H7 (cell line): ENCODE measurements around the gene C2orf69. TPM values are rescaled to one million over a fixed set of nuclear protein-coding genes. Genes with fewer than 3 reads are reported as not detected.
A peak's percentile ranks its signal among the peaks of the same experiment; 100 is the strongest.

ENCODE experiments used
- DNase-seq: peaks from one replicate; pipeline ENCODE4 v3.0.0; 2012
- H3K27me3 ChIP-seq: 2 replicates; pipeline ENCODE4 v1.6.0; 2011; ENCODE audit warnings: mild to moderate bottlenecking, low read length; ENCODE audit not compliant: control insufficient read depth, insufficient read depth
- H3K36me3 ChIP-seq: replicated peaks from 2 replicates; pipeline ENCODE4 v1.5.1; 2011; ENCODE audit warnings: low read length; ENCODE audit not compliant: control insufficient read depth, insufficient read depth
- H3K4me3 ChIP-seq: 2 replicates; pipeline ENCODE4 v1.5.1; 2011; ENCODE audit warnings: low read depth, mild to moderate bottlenecking, control low read depth, low read length, moderate library complexity; ENCODE audit not compliant: insufficient read depth
- total RNA-seq: library from RNA; depleted of rRNA; stranded (reverse); fragments of >200 nt; shearing (Covaris generic); gene quantifications from 2 replicates; pipeline ENCODE4 v1.2.3, GENCODE V29; 2014; rRNA removed

C2orf69 gene
- total RNA-seq = 20.2 and 21.6 TPM in 2 replicates

GRCh38 chr2:199911052-199911876 lies at the start of gene C2orf69:
Gene C2orf69 (plus strand): TSS chr2:199911293. CDS start chr2:199911439, 146 bp downstream.
- Histone ChIP-seq H3K4me3 (peak within 1 kb of the TSS; percentile 97), H3K27me3 (no peaks in the 10 kb centered on the region), H3K36me3 (peaks cover 6% of the 10 kb centered on the region)
- peak; percentile 80 for DNase-seq

- H3K4me3 ChIP-seq = no peak overlapping the region
- no peak for DNase-seq
- no peaks in the 10 kb centered on the region for H3K36me3 ChIP-seq
- H3K27me3 ChIP-seq = no peaks in the 10 kb centered on the region
Measured at GRCh38 chr2:199862788-199863187, 48.3 kb upstream of the C2orf69 start.

GRCh38 chr2:199865905-199866304 lies 45.2 kb upstream of the C2orf69 start:
- no peaks in the 10 kb centered on the region for H3K36me3 ChIP-seq
- H3K4me3 ChIP-seq = no peak overlapping the region
- DNase-seq = no peak
- no peaks in the 10 kb centered on the region for H3K27me3 ChIP-seq

GRCh38 chr2:199868431-199869226 lies 42.5 kb upstream of the C2orf69 start:
- no peak overlapping the region for H3K4me3 ChIP-seq
- no peak for DNase-seq
- H3K36me3 ChIP-seq = no peaks in the 10 kb centered on the region
- H3K27me3 ChIP-seq = no peaks in the 10 kb centered on the region

GRCh38 chr2:199869227-199869541 lies 41.9 kb upstream of the C2orf69 start:
- H3K36me3 ChIP-seq = no peaks in the 10 kb centered on the region
- DNase-seq = peak; percentile 28
- no peak overlapping the region for H3K4me3 ChIP-seq
- no peaks in the 10 kb centered on the region for H3K27me3 ChIP-seq

- no peaks in the 10 kb centered on the region for H3K36me3 ChIP-seq
- no peak for DNase-seq
- H3K27me3 ChIP-seq = no peaks in the 10 kb centered on the region
- H3K4me3 ChIP-seq = no peak overlapping the region
Measured at GRCh38 chr2:199869653-199870052, 41.4 kb upstream of the C2orf69 start.

GRCh38 chr2:199870581-199870980 lies 40.5 kb upstream of the C2orf69 start:
- no peaks in the 10 kb centered on the region for H3K27me3 ChIP-seq
- DNase-seq = no peak
- no peaks in the 10 kb centered on the region for H3K36me3 ChIP-seq
- no peak overlapping the region for H3K4me3 ChIP-seq

- DNase-seq = no peak
- Histone ChIP-seq H3K4me3 (no peak overlapping the region), H3K36me3 (no peaks in the 10 kb centered on the region), H3K27me3 (no peaks in the 10 kb centered on the region)
Measured at GRCh38 chr2:199874209-199874608, 36.9 kb upstream of the C2orf69 start.

- H3K27me3 ChIP-seq = no peaks in the 10 kb centered on the region
- DNase-seq = no peak
- H3K4me3 ChIP-seq = no peak overlapping the region
- H3K36me3 ChIP-seq = no peaks in the 10 kb centered on the region
Measured at GRCh38 chr2:199875400-199875799, 35.7 kb upstream of the C2orf69 start.

- no peaks in the 10 kb centered on the region for H3K36me3 ChIP-seq
- no peaks in the 10 kb centered on the region for H3K27me3 ChIP-seq
- DNase-seq = no peak
- H3K4me3 ChIP-seq = no peak overlapping the region
Measured at GRCh38 chr2:199882667-199883066, 28.4 kb upstream of the C2orf69 start.

GRCh38 chr2:199883474-199884212 lies 27.4 kb upstream of the C2orf69 start:
- Histone ChIP-seq H3K27me3 (no peaks in the 10 kb centered on the region), H3K36me3 (no peaks in the 10 kb centered on the region), H3K4me3 (no peak overlapping the region)
- DNase-seq = no peak

GRCh38 chr2:199895406-199895805 lies 15.7 kb upstream of the C2orf69 start:
- Histone ChIP-seq H3K4me3 (no peak overlapping the region), H3K36me3 (no peaks in the 10 kb centered on the region), H3K27me3 (no peaks in the 10 kb centered on the region)
- no peak for DNase-seq

GRCh38 chr2:199896617-199897016 lies 14.5 kb upstream of the C2orf69 start:
- H3K4me3 ChIP-seq = no peak overlapping the region
- H3K36me3 ChIP-seq = no peaks in the 10 kb centered on the region
- no peaks in the 10 kb centered on the region for H3K27me3 ChIP-seq
- no peak for DNase-seq

GRCh38 chr2:199901942-199902341 lies 9.2 kb upstream of the C2orf69 start:
- Histone ChIP-seq H3K36me3 (no peaks in the 10 kb centered on the region), H3K27me3 (no peaks in the 10 kb centered on the region), H3K4me3 (no peak overlapping the region)
- no peak for DNase-seq
